GM12875 (cell line): ENCODE measurements around the gene C3orf52.

ENCODE experiments used
- H3K4me3 ChIP-seq: one replicate; pipeline ENCODE4 v1.5.1; 2011; ENCODE audit warnings: low read depth, low read length, control low read depth
- TF ChIP-seq, protein P1 (sequence below): IDR thresholded peaks from 2 replicates; pipeline ENCODE4 v1.5.1; 2011; ENCODE audit warnings: low read depth, mild to moderate bottlenecking, control low read depth, inconsistent platforms, low read length, moderate library complexity, borderline replicate concordance; ENCODE audit not compliant: insufficient read depth

C3orf52 gene

DNA sequence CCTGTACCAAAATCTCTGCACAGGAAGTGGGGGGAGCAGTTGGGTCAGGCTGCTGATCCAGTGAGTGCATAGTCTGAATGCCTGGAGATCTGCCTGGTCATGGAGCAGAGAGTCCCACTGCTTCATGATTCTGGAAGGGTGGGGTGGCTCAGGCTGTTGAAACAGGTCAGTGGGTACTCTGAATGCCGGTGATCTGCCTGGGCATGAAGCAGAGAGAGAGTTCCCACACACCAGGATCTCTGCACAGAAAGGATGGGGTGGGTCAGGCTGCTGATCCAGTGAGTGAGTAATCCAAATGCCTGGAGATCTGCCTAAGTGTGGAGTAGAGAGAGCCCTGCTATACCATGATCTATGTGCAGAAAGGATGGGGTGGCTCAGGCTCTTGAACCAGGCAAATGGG is 62.9 kb downstream of the C3orf52 start:
- no peak overlapping the region for H3K4me3 ChIP-seq
- TF ChIP-seq, protein P1, sequence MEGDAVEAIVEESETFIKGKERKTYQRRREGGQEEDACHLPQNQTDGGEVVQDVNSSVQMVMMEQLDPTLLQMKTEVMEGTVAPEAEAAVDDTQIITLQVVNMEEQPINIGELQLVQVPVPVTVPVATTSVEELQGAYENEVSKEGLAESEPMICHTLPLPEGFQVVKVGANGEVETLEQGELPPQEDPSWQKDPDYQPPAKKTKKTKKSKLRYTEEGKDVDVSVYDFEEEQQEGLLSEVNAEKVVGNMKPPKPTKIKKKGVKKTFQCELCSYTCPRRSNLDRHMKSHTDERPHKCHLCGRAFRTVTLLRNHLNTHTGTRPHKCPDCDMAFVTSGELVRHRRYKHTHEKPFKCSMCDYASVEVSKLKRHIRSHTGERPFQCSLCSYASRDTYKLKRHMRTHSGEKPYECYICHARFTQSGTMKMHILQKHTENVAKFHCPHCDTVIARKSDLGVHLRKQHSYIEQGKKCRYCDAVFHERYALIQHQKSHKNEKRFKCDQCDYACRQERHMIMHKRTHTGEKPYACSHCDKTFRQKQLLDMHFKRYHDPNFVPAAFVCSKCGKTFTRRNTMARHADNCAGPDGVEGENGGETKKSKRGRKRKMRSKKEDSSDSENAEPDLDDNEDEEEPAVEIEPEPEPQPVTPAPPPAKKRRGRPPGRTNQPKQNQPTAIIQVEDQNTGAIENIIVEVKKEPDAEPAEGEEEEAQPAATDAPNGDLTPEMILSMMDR, result no peak

GRCh38 chr3:112167758-112168157 is 81.6 kb downstream of the C3orf52 start:
- H3K4me3 ChIP-seq, result no peak overlapping the region
- TF ChIP-seq, protein P1, result no peak
